ENCODE measurements around the gene ATAT1. TPM values are rescaled to one million over a fixed set of nuclear protein-coding genes. Genes with fewer than 3 reads are reported as not detected.
A peak's percentile ranks its signal among the peaks of the same experiment; 100 is the strongest.

The ATAT1 gene
- total and polyA plus RNA-seq, 2 of the 13 experiments (the other 11 are each of a cell fraction or from before 2014, with no cell fraction given): 9.2 to 23.6 TPM

DNA sequence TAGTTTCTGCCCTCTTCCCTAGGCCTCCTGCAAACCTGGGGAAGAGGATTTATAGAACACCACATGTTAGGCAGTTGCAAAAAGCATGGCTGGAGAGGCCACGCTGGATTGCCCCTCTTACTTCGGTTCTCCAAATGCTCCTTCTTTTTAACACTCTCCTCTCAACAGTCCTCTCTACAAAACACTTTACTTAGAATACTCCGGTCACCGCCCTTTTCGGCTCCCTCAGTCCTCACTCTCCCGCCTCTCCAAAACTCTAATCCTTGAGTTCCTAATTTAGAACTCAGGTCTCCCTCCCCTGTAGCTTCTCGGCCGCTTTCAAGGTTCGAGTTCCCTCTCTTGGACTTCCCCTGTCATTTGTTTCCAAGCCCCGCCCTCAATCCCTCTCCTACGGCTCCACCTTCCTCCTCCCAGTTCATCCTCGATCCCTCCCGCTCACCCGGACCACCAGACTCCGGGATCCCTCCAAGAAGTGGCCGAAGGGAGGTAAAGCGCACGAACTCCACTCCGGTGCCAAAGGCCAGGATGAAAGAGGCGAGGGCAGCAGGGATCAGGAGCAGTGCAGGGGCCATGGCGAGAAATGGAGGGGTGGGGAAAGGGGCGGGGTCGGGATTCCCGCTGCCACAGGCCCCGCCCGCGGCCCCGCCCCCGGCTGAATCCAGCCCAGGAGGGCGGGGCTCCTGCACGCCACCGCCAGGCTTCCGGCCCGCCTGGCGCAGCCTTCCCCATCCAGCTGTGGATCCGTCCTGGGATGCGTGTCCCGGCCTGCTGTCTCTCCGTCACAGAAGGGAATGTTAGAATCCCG, 63.9 kb downstream of the ATAT1 start, which contains the start of gene NRM (continued):
- TF ChIP-seq, protein P1, sequence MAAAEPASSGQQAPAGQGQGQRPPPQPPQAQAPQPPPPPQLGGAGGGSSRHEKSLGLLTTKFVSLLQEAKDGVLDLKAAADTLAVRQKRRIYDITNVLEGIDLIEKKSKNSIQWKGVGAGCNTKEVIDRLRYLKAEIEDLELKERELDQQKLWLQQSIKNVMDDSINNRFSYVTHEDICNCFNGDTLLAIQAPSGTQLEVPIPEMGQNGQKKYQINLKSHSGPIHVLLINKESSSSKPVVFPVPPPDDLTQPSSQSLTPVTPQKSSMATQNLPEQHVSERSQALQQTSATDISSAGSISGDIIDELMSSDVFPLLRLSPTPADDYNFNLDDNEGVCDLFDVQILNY (CRISPR knock-in tag; conservative IDR thresholded peaks at IDR 0.05): 0 out of 2 replicates have a peak, but pooled peaks have one; percentile 24
- TF ChIP-seq ZNF34 (CRISPR knock-in tag; IDR thresholded peaks at IDR 0.05; ENCODE audit: borderline replicate concordance) (no peak), ZNF790 (CRISPR knock-in tag; IDR thresholded peaks at IDR 0.05; ENCODE audit: borderline replicate concordance) (0 out of 2 replicates have a peak, but pooled peaks have one; percentile 42), ZFP36L2 (CRISPR knock-in tag; IDR thresholded peaks at IDR 0.05) (no peak), WIZ (CRISPR knock-in tag; IDR thresholded peaks at IDR 0.05) (no peak), PAF1 (CRISPR knock-in tag; IDR thresholded peaks at IDR 0.05) (no peak), GABPA (IDR thresholded peaks at IDR 0.05; ENCODE audit: low read depth, low read length) (peak; percentile 60), GABPA (CRISPR knock-in tag; IDR thresholded peaks at IDR 0.05; ENCODE audit: low read depth) (peak; percentile 75), SPEN (CRISPR knock-in tag; IDR thresholded peaks at IDR 0.05; ENCODE audit: low read depth) (peak; percentile 72), PHF20 (CRISPR knock-in tag; IDR thresholded peaks at IDR 0.05) (peak; percentile 43; the same call in 1 of the 2 replicates), ZNF510 (CRISPR knock-in tag; IDR thresholded peaks at IDR 0.05; ENCODE audit: low read depth) (no peak)
- TF ChIP-seq, protein P2, sequence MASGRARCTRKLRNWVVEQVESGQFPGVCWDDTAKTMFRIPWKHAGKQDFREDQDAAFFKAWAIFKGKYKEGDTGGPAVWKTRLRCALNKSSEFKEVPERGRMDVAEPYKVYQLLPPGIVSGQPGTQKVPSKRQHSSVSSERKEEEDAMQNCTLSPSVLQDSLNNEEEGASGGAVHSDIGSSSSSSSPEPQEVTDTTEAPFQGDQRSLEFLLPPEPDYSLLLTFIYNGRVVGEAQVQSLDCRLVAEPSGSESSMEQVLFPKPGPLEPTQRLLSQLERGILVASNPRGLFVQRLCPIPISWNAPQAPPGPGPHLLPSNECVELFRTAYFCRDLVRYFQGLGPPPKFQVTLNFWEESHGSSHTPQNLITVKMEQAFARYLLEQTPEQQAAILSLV (CRISPR knock-in tag; IDR thresholded peaks at IDR 0.05; ENCODE audit: borderline replicate concordance): no peak
- TF ChIP-seq, protein P3, sequence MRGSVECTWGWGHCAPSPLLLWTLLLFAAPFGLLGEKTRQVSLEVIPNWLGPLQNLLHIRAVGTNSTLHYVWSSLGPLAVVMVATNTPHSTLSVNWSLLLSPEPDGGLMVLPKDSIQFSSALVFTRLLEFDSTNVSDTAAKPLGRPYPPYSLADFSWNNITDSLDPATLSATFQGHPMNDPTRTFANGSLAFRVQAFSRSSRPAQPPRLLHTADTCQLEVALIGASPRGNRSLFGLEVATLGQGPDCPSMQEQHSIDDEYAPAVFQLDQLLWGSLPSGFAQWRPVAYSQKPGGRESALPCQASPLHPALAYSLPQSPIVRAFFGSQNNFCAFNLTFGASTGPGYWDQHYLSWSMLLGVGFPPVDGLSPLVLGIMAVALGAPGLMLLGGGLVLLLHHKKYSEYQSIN (CRISPR knock-in tag; IDR thresholded peaks at IDR 0.05; ENCODE audit: borderline replicate concordance): no peak
- TF ChIP-seq, protein P4, sequence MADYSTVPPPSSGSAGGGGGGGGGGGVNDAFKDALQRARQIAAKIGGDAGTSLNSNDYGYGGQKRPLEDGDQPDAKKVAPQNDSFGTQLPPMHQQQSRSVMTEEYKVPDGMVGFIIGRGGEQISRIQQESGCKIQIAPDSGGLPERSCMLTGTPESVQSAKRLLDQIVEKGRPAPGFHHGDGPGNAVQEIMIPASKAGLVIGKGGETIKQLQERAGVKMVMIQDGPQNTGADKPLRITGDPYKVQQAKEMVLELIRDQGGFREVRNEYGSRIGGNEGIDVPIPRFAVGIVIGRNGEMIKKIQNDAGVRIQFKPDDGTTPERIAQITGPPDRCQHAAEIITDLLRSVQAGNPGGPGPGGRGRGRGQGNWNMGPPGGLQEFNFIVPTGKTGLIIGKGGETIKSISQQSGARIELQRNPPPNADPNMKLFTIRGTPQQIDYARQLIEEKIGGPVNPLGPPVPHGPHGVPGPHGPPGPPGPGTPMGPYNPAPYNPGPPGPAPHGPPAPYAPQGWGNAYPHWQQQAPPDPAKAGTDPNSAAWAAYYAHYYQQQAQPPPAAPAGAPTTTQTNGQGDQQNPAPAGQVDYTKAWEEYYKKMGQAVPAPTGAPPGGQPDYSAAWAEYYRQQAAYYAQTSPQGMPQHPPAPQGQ (CRISPR knock-in tag; IDR thresholded peaks at IDR 0.05; ENCODE audit: borderline replicate concordance): no peak
- TF ChIP-seq, protein P5, sequence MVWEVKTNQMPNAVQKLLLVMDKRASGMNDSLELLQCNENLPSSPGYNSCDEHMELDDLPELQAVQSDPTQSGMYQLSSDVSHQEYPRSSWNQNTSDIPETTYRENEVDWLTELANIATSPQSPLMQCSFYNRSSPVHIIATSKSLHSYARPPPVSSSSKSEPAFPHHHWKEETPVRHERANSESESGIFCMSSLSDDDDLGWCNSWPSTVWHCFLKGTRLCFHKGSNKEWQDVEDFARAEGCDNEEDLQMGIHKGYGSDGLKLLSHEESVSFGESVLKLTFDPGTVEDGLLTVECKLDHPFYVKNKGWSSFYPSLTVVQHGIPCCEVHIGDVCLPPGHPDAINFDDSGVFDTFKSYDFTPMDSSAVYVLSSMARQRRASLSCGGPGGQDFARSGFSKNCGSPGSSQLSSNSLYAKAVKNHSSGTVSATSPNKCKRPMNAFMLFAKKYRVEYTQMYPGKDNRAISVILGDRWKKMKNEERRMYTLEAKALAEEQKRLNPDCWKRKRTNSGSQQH (CRISPR knock-in tag; IDR thresholded peaks at IDR 0.05; ENCODE audit: low read depth): no peak
- TF ChIP-seq, protein P6, sequence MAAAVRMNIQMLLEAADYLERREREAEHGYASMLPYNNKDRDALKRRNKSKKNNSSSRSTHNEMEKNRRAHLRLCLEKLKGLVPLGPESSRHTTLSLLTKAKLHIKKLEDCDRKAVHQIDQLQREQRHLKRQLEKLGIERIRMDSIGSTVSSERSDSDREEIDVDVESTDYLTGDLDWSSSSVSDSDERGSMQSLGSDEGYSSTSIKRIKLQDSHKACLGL (CRISPR knock-in tag; IDR thresholded peaks at IDR 0.05): no peak
- TF ChIP-seq, protein P7, sequence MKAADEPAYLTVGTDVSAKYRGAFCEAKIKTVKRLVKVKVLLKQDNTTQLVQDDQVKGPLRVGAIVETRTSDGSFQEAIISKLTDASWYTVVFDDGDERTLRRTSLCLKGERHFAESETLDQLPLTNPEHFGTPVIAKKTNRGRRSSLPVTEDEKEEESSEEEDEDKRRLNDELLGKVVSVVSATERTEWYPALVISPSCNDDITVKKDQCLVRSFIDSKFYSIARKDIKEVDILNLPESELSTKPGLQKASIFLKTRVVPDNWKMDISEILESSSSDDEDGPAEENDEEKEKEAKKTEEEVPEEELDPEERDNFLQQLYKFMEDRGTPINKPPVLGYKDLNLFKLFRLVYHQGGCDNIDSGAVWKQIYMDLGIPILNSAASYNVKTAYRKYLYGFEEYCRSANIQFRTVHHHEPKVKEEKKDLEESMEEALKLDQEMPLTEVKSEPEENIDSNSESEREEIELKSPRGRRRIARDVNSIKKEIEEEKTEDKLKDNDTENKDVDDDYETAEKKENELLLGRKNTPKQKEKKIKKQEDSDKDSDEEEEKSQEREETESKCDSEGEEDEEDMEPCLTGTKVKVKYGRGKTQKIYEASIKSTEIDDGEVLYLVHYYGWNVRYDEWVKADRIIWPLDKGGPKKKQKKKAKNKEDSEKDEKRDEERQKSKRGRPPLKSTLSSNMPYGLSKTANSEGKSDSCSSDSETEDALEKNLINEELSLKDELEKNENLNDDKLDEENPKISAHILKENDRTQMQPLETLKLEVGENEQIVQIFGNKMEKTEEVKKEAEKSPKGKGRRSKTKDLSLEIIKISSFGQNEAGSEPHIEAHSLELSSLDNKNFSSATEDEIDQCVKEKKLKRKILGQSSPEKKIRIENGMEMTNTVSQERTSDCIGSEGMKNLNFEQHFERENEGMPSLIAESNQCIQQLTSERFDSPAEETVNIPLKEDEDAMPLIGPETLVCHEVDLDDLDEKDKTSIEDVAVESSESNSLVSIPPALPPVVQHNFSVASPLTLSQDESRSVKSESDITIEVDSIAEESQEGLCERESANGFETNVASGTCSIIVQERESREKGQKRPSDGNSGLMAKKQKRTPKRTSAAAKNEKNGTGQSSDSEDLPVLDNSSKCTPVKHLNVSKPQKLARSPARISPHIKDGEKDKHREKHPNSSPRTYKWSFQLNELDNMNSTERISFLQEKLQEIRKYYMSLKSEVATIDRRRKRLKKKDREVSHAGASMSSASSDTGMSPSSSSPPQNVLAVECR (CRISPR knock-in tag; IDR thresholded peaks at IDR 0.05; ENCODE audit: borderline replicate concordance): peak; percentile 79
